ENCODE results near the gene CD300A.

CD300A gene

DNA sequence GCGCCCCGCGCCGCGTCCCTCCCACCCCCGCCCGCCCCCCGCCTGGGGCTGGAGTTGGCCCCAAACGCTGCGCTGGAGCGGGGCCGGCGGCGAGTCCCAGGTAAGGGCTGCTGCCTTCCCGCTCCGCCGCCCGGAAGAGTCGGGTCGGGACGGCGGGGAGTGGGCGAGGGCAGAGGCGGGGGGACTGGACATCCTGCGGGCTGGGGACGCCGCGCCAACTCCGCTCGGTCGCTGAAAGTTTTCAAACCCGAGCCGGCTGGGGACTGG lies 34.1 kb upstream of the CD300A start:
- peak overlapping the region; percentile 76; the same call in 1 of the 2 replicates for H3K9ac ChIP-seq (ENCODE audit: low read depth, low read length)
- no peaks in the 10 kb centered on the region for H3K9me3 ChIP-seq (ENCODE audit: control insufficient read depth, insufficient read depth, low read length)
- no peaks in the 10 kb centered on the region for H3K36me3 ChIP-seq (ENCODE audit: insufficient read depth, low read length)
- H3K4me1 ChIP-seq (ENCODE audit: insufficient read depth, low read length) = peaks cover 26% of the 10 kb centered on the region

DNA sequence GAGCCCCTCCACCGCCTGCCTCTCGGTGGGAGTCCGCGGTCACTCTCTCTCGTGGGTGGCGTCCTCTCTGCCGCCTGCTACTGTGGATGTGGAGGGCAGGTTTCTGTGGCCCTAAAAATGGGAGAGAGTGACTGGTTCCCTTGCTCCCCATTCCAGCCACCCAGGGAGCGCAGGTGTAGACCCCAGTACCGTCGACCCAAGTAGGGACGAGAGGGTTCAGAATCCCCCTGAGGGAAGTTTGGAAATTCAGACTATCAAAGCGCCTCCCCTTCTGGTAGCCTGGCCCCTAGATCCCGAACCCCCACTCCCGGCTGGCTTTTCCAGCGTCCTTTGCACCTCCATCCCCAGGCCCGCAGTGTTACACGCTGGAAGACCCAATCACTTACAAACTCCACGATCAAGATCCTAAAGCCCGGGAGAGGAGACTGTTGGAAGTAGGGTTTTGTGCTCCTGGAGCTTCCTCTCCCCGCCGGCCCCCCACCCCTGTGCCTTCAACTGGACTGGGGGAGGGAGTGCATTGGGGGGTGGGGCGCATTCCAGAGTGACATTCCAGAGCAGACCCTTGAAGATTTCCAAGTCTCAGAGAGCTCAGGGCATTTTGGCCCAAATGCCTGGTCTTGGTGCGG lies 33.6 kb upstream of the CD300A start:
- peak overlapping the region; percentile 76 for H3K9ac ChIP-seq (ENCODE audit: low read depth, low read length)
- no peaks in the 10 kb centered on the region for H3K9me3 ChIP-seq (ENCODE audit: control insufficient read depth, insufficient read depth, low read length)
- no peaks in the 10 kb centered on the region for H3K36me3 ChIP-seq (ENCODE audit: insufficient read depth, low read length)
- peaks cover 21% of the 10 kb centered on the region for H3K4me1 ChIP-seq (ENCODE audit: insufficient read depth, low read length)

DNA sequence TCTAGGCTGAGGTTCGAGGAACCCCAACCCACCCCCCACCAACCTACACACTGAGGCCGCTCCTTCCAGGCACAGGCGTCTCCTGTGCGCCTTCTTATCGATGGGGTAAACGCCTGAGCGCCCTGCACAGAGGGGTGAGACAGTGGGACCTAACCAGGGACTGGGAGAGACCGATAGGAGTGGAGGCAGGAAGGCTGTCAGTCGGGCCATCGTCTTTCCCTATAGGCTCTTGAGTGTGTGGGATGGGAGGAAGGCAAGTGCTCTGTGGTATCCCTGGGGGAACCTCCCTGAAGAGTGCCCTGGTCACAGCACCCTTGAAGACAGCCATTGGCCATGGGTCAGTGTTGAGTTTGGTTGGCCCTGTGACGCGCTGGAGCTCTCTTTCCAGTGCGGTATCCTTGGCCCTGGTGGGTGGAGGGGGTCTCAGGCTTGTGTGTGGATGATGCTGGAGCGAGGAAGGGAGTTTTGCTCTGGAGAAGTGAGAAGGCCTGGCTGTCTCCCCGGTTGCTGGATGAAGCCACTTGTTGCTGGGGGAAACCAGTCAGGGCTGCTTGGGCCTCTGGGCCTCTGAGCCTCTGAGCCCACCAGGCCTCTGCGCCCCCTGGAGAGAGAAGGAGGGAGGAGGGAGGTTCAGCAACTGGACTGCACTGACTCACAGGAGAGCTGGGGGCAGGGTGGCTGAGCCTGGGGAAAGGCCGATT lies 32.9 kb upstream of the CD300A start:
- H3K4me1 ChIP-seq (ENCODE audit: insufficient read depth, low read length) = peaks cover 20% of the 10 kb centered on the region
- H3K9ac ChIP-seq (ENCODE audit: low read depth, low read length) = peak overlapping the region; percentile 76; the same call in 1 of the 2 replicates
- no peaks in the 10 kb centered on the region for H3K9me3 ChIP-seq (ENCODE audit: control insufficient read depth, insufficient read depth, low read length)
- no peaks in the 10 kb centered on the region for H3K36me3 ChIP-seq (ENCODE audit: insufficient read depth, low read length)

- H3K4me1 ChIP-seq (ENCODE audit: insufficient read depth, low read length) = peaks cover 14% of the 10 kb centered on the region
- H3K9me3 ChIP-seq (ENCODE audit: control insufficient read depth, insufficient read depth, low read length) = no peaks in the 10 kb centered on the region
- H3K9ac ChIP-seq (ENCODE audit: low read depth, low read length) = no peak overlapping the region
- no peaks in the 10 kb centered on the region for H3K36me3 ChIP-seq (ENCODE audit: insufficient read depth, low read length)
Observed at GRCh38 chr17:74435775-74436359, 30.6 kb upstream of the CD300A start.

DNA sequence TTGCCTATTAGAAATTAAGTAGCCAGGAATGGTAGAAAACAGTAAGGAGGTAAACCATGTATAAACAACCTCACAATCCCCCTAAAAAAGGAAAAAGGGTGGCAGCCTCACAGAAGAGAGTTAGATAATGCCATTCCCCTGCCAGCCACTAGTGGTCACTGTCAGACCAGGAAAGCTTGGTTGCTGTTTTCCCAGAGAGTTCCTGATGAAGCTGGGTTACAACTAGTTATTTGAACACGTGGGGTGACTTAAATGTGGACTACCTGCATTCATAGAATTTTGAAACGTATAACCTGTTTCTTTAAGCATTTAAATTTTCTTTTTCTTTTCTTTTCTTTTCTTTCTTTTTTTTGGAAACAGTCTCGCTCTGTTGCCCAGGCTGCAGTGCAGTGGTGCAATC lies 28.7 kb upstream of the CD300A start:
- peaks cover 19% of the 10 kb centered on the region for H3K4me1 ChIP-seq (ENCODE audit: insufficient read depth, low read length)
- H3K36me3 ChIP-seq (ENCODE audit: insufficient read depth, low read length) = no peaks in the 10 kb centered on the region
- H3K9me3 ChIP-seq (ENCODE audit: control insufficient read depth, insufficient read depth, low read length) = no peaks in the 10 kb centered on the region
- H3K9ac ChIP-seq (ENCODE audit: low read depth, low read length) = no peak overlapping the region

- Histone ChIP-seq H3K9me3 (ENCODE audit: control insufficient read depth, insufficient read depth, low read length) (no peaks in the 10 kb centered on the region), H3K9ac (ENCODE audit: low read depth, low read length) (no peak overlapping the region), H3K36me3 (ENCODE audit: insufficient read depth, low read length) (no peaks in the 10 kb centered on the region), H3K4me1 (ENCODE audit: insufficient read depth, low read length) (peaks cover 26% of the 10 kb centered on the region; the same call in 1 of the 2 replicates)
Observed at GRCh38 chr17:74439691-74440567, 26.5 kb upstream of the CD300A start.

- Histone ChIP-seq H3K36me3 (ENCODE audit: insufficient read depth, low read length) (no peaks in the 10 kb centered on the region), H3K9ac (ENCODE audit: low read depth, low read length) (no peak overlapping the region), H3K4me1 (ENCODE audit: insufficient read depth, low read length) (peaks cover 20% of the 10 kb centered on the region; the same call in 1 of the 2 replicates), H3K9me3 (ENCODE audit: control insufficient read depth, insufficient read depth, low read length) (no peaks in the 10 kb centered on the region)
Observed at GRCh38 chr17:74441537-74441936, 24.9 kb upstream of the CD300A start.

DNA sequence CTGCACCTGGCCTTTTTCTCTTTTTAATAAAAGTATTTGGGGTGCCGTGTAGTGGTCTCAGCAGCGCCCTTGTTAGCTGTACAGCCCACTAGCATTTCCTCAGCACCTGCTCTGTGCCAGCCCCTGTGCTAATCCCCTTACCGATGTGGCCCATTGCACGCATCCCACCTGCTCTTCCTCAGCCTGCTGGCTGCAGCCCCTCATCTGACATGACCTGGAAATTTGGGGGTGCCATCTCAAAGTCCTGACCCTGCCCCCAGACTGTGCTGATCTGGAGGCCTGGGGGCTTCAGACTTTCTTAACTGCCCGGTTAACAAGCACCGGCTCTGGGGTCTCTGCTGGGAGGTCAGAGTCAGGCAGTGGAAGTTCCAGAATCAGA lies 24.2 kb upstream of the CD300A start:
- H3K4me1 ChIP-seq (ENCODE audit: insufficient read depth, low read length) = peaks cover 20% of the 10 kb centered on the region; the same call in 1 of the 2 replicates
- no peak overlapping the region; the same call in 1 of the 2 replicates for H3K9ac ChIP-seq (ENCODE audit: low read depth, low read length)
- H3K9me3 ChIP-seq (ENCODE audit: control insufficient read depth, insufficient read depth, low read length) = no peaks in the 10 kb centered on the region

DNA sequence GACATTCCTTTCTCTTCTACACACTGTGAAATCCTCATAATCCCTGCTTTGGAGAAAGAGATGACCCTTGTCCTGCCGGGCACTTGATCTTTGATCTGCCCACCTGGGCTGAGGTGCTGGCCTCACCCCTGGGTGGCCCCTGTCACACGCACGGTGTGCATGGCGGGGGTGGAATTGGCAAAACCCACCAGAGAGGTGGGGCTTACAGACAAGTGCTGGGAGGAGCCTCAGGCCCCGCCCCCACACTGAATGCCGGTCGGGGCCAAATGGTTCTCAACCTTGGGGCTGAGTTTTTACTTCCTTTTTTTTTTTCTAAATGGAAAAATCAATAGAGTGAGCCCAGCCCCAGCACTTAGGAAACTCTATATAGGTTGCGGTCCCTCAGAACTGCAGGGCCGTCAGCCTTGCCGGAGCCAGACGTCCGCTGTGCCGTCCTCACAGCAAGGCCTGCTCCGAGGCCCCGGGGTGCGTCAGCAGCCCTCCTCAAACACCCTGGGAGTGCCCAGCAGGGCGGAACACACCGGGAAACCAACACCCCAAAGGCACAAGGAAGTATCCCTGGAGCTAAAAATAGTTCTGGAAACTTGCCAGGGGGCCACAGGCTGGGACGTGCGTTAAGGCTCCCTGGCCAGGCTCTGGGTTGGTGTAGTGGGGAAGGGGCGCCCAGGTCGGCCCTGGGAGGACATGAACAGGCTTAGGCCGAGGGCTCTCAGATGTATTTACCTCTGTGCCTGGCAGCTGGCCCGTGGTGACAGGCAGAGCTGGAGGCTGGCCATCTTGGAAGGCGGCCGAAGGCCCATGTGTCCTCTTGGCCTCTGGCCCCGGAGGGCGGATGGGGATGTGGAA lies 23.5 kb upstream of the CD300A start:
- Histone ChIP-seq H3K9ac (ENCODE audit: low read depth, low read length) (peak overlapping the region; percentile 60), H3K36me3 (ENCODE audit: insufficient read depth, low read length) (no peaks in the 10 kb centered on the region), H3K9me3 (ENCODE audit: control insufficient read depth, insufficient read depth, low read length) (no peaks in the 10 kb centered on the region), H3K4me1 (ENCODE audit: insufficient read depth, low read length) (peaks cover 20% of the 10 kb centered on the region; the same call in 1 of the 2 replicates)

More for the DNA sequence above, 24.2 kb upstream of the CD300A start:
- no peaks in the 10 kb centered on the region for H3K36me3 ChIP-seq (ENCODE audit: insufficient read depth, low read length)

- H3K4me1 ChIP-seq (ENCODE audit: insufficient read depth, low read length) = peaks cover 20% of the 10 kb centered on the region; the same call in 1 of the 2 replicates
- H3K9me3 ChIP-seq (ENCODE audit: control insufficient read depth, insufficient read depth, low read length) = no peaks in the 10 kb centered on the region
- H3K9ac ChIP-seq (ENCODE audit: low read depth, low read length) = peak overlapping the region; percentile 5; the same call in 1 of the 2 replicates
- H3K36me3 ChIP-seq (ENCODE audit: insufficient read depth, low read length) = no peaks in the 10 kb centered on the region
Observed at GRCh38 chr17:74443516-74444296, 22.7 kb upstream of the CD300A start.

GRCh38 chr17:74444406-74444805 lies 22.0 kb upstream of the CD300A start:
- Histone ChIP-seq H3K9ac (ENCODE audit: low read depth, low read length) (peak overlapping the region; percentile 5; the same call in 1 of the 2 replicates), H3K4me1 (ENCODE audit: insufficient read depth, low read length) (peaks cover 20% of the 10 kb centered on the region; the same call in 1 of the 2 replicates), H3K36me3 (ENCODE audit: insufficient read depth, low read length) (no peaks in the 10 kb centered on the region), H3K9me3 (ENCODE audit: control insufficient read depth, insufficient read depth, low read length) (no peaks in the 10 kb centered on the region)

DNA sequence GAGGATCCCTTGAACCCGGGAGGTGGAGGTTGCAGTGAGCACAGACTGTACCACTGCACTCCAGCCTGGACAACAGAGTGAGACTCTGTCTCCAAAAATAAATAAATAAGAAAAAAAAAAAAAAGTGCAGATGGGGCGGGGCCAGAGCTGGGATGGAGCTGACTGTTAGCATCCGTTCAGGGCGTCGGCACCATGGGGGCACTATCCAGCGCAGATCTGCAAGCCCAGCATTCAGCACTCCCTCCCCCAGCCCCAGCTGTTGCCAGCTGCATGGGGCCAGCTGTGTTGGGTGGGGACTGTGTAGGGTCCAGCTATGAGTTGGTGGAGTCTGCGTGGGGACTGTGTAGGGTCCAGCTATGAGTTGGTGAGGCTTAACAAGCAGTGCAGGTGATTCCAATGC lies 21.3 kb upstream of the CD300A start:
- Histone ChIP-seq H3K9me3 (ENCODE audit: control insufficient read depth, insufficient read depth, low read length) (no peaks in the 10 kb centered on the region), H3K4me1 (ENCODE audit: insufficient read depth, low read length) (peaks cover 20% of the 10 kb centered on the region; the same call in 1 of the 2 replicates), H3K9ac (ENCODE audit: low read depth, low read length) (no peak overlapping the region), H3K36me3 (ENCODE audit: insufficient read depth, low read length) (no peaks in the 10 kb centered on the region)
